T-helper 1 cell (primary cell): Measurements from ENCODE around the gene AXIN1.
A peak's percentile ranks its signal among the peaks of the same experiment; 100 is the strongest.
"Not testable (repeated sequence)": the region's sequence is repeated elsewhere in the genome, so short reads cannot be mapped to it uniquely, and the experiment has no call there.

Experiments
- DNase-seq, 5 donors: peaks; one replicate each; pipeline ENCODE4 v3.0.0-alpha.2; 2012 to 2020
- total RNA-seq, 4 donors: gene quantifications; one replicate each; lab custom pipeline; 2026; lab: John Stamatoyannopoulos, UW

The AXIN1 gene
- 63.8 to 95.0 (median 72.3) reads per million in 4 donors for total RNA-seq

DNA sequence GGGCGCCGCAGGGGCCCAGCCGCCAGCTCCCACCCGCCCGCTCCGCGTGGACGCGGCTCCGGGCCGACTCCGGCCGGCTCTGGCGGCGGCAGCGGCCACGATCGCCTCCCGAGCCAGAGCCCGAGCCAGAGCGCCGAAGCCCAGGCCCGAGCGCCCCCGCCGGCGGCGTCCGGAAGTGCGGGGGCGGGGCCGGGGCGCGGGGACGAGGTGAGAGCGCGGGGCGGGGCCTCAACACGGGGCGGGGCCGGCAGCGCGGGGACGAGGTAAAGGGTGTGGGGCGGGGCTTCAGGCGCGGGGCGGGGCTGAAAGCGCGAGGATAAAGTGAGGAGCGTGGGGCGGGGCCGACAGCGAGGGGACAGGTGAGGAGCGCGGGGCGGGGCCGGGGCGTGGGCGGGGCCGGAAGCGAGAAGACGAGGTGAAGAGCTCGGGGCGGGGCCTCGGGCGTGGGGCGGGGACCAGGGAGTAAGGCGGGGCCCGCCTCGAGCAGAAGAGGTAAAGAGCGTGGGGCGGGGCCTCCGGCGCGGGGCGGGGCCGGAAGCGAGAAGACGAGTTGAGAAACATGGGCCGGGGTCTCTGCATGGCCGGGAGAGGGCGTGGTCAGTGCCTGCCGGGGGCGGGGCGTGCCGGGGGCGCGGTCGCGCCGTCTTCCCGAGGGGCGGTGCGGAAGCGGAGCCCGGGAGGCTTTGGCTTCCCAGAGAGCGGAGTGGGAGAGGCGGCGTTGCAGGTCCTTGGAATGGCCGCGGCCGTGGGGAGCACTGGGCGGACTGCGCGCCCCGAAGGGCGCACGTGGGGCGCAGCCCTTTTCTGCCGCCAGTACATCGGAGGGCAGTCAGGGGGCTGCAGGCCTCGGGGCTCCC is at the start of gene AXIN1:
Gene AXIN1 (minus strand): TSS at position 177 of the 857 bp plus-strand sequence. CDS start 5,698 bp downstream, outside the sequence.
- DNase-seq: peak; percentile 98 to 100 (median 100)

- DNase-seq: peak; percentile 89 to 99 (median 98)
Observed at GRCh38 chr16:401468-402348, 49.2 kb upstream of the AXIN1 start, which contains the start of gene DECR2. TSS of gene DECR2 (plus strand) at chr16:401885. CDS start at chr16:401964, 79 bp downstream.

- DNase-seq: no peak
Observed at GRCh38 chr16:400061-400591, 47.6 kb upstream of the AXIN1 start.

- no peak for DNase-seq
Observed at GRCh38 chr16:399340-400019, 47.0 kb upstream of the AXIN1 start.

DNA sequence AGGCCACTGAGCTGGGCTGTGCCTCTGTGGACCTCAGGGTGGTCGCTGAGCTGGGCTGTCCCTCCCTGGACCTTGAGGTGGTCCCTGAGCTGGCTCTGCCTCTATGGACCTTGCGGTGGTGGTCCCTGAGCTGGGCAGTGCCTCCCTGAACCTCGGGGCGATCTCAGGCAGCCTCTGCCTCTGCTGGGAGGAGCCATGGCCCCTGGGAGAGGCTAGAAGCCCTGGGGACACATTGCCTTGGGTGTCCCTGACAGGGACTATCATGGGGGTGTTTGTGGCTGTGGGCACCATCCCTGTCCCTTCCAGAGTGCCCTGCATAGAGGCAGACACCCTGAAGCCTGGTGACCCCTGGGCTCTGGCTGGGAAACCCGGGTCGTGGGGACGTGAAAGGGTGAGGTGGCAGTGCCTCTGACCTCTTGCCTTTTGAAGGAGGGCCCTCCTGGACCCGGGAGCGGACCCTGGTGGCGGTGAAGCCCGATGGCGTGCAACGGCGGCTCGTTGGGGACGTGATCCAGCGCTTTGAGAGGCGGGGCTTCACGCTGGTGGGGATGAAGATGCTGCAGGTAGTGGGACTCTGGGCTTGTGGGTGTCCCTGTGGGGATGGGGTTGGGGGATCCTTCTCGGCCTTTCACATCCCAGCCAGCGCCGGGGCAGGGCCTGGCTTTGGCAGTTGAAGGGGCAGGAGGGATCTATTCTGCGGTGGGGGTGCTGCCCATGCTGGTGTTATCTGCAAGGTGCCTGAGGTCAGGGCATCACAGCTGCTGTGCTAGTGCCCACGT is 46.2 kb upstream of the AXIN1 start:
- DNase-seq: no peak

DNA sequence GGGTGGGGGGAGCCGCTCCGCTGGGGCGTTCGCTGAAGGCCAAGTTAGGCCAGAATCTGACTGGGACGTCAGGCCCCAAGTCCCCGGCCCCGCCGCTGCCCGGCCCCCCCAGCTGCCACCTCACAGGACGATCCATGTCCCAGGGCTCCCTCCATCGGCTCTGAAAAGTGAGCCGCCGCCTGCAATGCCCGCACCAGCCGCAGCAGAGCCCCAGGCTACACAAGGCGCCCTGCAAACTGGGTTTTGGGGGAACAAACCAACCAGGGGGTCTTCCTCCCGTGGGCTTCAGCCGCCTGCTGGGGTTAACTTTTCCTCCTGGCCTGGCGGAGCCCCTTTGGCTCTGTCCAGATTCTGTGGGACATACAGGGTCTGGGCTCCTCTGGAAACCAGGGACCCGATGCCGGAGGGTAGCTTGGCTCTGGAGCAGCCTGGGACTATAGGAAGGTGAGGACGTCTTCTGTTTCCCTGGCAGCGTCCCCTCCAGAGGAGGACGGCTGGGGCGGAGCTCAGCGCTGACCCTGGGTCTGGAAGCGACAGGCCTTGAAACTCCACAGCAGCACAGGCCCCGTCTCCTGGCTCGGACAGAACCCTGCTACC is 45.3 kb upstream of the AXIN1 start:
- peak in 2 of 5 donors; percentile 30 to 35 for DNase-seq

DNA sequence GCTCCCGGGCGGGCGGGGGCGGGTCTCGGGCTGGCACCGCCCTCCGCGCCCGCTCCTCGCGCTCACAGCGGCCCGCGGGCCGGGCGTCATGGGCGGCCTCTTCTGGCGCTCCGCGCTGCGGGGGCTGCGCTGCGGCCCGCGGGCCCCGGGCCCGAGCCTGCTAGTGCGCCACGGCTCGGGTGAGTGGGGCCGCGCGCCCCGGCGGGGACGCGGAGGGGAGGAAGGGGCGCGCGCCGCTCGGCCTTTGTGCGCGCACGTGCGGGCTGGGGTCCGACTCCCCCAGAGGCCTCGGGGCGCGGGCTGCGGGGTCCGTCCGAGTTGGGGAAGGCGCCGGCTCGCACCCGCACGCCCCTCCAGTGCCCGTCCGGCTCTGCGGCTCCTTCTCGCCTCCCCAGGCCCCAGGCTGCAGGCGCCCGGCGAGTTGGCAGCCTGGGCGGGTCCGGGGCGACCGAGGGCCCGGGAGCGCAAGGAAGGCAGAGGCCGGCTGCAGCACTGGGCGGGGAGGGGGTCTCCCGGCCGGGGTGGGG is 44.7 kb upstream of the AXIN1 start, which contains the start of gene NME4:
Gene NME4 (plus strand): TSS at position 65 of the 527 bp plus-strand sequence. CDS start 24 bp downstream, at position 89.
- DNase-seq: peak in 1 of 5 donors; percentile 25

- DNase-seq: no peak
Observed at GRCh38 chr16:396605-397004, 44.1 kb upstream of the AXIN1 start.

- DNase-seq: no peak
Observed at GRCh38 chr16:396199-396598, 43.7 kb upstream of the AXIN1 start.

GRCh38 chr16:392450-393030 is 40.0 kb upstream of the AXIN1 start:
- no peak for DNase-seq

DNA sequence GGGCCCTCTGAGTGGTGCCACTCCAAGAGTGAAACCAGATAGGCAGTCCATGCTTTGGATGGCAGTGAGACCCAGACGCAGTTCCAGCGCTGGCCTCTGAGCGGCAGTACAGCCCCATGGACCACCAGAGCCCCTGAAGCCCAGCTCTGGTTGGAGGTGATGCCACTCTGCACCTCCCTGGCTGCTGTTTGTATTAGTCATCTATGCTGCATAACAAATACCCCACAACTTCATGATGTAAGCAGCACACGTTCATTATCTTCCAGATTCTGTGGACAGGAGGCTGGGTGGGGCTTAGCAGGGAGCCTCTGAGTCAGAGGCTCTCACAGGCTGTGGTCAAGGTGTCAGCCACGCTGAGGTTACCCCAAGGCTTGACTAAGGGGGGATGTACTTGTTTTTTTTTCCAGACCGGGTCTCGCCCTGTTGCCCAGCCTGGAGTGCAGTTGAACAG is 39.4 kb upstream of the AXIN1 start:
- DNase-seq: peak in 4 of 5 donors; percentile 47 to 73 (median 53)

- no peak for DNase-seq
Observed at GRCh38 chr16:389352-389751, 36.8 kb upstream of the AXIN1 start.

GRCh38 chr16:387761-388666 is 35.5 kb upstream of the AXIN1 start:
- not testable (repeated sequence) for DNase-seq

DNA sequence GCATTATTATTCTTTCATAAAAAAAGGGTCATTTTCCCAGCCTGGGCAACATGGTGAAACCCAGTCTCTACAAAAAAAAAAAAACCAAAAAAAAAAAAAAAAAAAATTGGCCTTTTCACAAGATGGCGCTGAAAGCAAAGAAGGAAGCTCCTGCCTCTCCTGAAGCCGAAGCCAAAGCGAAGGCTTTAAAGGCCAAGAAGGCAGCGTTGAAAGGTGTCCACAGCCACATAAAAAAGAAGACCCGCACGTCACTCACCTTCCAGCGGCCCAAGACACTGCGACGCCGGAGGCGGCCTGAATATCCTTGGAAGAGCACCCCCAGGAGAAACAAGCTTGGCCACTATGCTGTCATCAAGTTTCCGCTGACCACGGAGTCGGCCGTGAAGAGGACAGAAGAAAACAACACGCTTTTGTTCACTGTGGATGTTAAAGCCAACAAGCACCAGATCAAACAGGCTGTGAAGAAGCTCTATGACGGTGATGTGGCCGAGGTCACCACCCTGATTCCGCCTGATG is 34.2 kb upstream of the AXIN1 start:
- DNase-seq: no peak

- peak in 2 of 5 donors; percentile 34 to 43 for DNase-seq
Observed at GRCh38 chr16:383326-384051, 31.0 kb upstream of the AXIN1 start.

- peak; percentile 52 to 73 (median 61) for DNase-seq
Observed at GRCh38 chr16:381789-382717, 29.5 kb upstream of the AXIN1 start, which contains the start of gene PGAP6. TSS of gene PGAP6 (minus strand) at chr16:381978. CDS start at chr16:381821, 157 bp downstream.
